PC-3 (cell line): ENCODE results near the gene MLLT3. TPM values are rescaled to one million over a fixed set of nuclear protein-coding genes. Genes with fewer than 3 reads are reported as not detected.

Source experiments
- ATAC-seq: fragments of 200-7000 bp; cut with Tn5 transposase; 2 replicates; pipeline ENCODE4 v1.9.1; 2020; ENCODE audit warnings: mild to moderate bottlenecking, moderate library complexity
- BruUV-seq: library from RNA; stranded (reverse); fragments of 400-500 nt; replicated peaks from 2 replicates; lab custom pipeline; 2021; lab: Mats Ljungman, UMichigan
- CTCF ChIA-PET: fragments of 300-600 bp; sonication (Branson Sonifier 250); formaldehyde crosslinking; loops from one replicate; lab custom pipeline; 2022; ENCODE audit warnings: antibody characterized with exemption; lab: Charles Lee
- POLR2A ChIA-PET: fragments of 300-600 bp; sonication (Branson Sonifier 250); formaldehyde crosslinking; loops from one replicate; lab custom pipeline; 2022; ENCODE audit warnings: antibody characterized with exemption; ENCODE audit not compliant: unreplicated experiment; lab: Charles Lee
- DNase-seq: peaks from one replicate; pipeline ENCODE4 v3.0.0-alpha.2; 2015
- H2AFZ ChIP-seq: fragments of 300-600 bp; sonication (generic); 2 replicates; pipeline ENCODE4 v1.6.0; 2016; ENCODE audit warnings: antibody characterized with exemption, low read length
- H3F3A ChIP-seq: fragments of 300-600 bp; sonication (generic); one replicate; pipeline ENCODE4 v1.6.0; 2017; ENCODE audit warnings: antibody characterized with exemption, low read length, control low read depth, mild to moderate bottlenecking; ENCODE audit not compliant: unreplicated experiment
- H3K27ac ChIP-seq: fragments of 300-600 bp; sonication (generic); 2 replicates; pipeline ENCODE4 v1.5.1; 2016; ENCODE audit warnings: mild to moderate bottlenecking, low read length
- H3K27me3 ChIP-seq: fragments of 300-600 bp; sonication (generic); 2 replicates; pipeline ENCODE4 v1.6.1; 2016; ENCODE audit warnings: low read length, mixed read lengths
- H3K36me3 ChIP-seq: fragments of 300-600 bp; sonication (generic); 2 replicates; pipeline ENCODE4 v1.6.1; 2016; ENCODE audit warnings: low read depth, mixed run types, low read length, mixed read lengths
- H3K4me1 ChIP-seq: fragments of 300-600 bp; sonication (generic); 2 replicates; pipeline ENCODE4 v1.5.1; 2016; ENCODE audit warnings: low read length; ENCODE audit not compliant: insufficient read depth
- H3K4me2 ChIP-seq: fragments of 300-600 bp; sonication (generic); 2 replicates; pipeline ENCODE4 v1.6.0; 2016; ENCODE audit warnings: low read length
- H3K4me3 ChIP-seq: fragments of 300-600 bp; sonication (generic); 2 replicates; pipeline ENCODE4 v1.5.1; 2016; ENCODE audit warnings: mild to moderate bottlenecking, low read length, mixed read lengths
- H3K79me2 ChIP-seq: fragments of 300-600 bp; sonication (generic); 2 replicates; pipeline ENCODE4 v1.6.1; 2017; ENCODE audit warnings: low read length, mixed read lengths
- H3K9ac ChIP-seq: fragments of 300-600 bp; sonication (generic); 2 replicates; pipeline ENCODE4 v1.6.0; 2016; ENCODE audit warnings: mild to moderate bottlenecking, low read length
- H3K9me2 ChIP-seq: fragments of 300-600 bp; sonication (generic); replicated peaks from 2 replicates; pipeline ENCODE4 v1.6.1; 2016; ENCODE audit warnings: mixed run types, low read length, mixed read lengths
- H3K9me3 ChIP-seq: fragments of 300-600 bp; sonication (generic); 2 replicates; pipeline ENCODE4 v1.6.1; 2016; ENCODE audit warnings: low read length, mixed read lengths
- H4K20me1 ChIP-seq: fragments of 300-600 bp; sonication (generic); 2 replicates; pipeline ENCODE4 v1.6.1; 2016; ENCODE audit warnings: low read length, mixed read lengths
- CTCF ChIP-seq: fragments of 300-600 bp; sonication (generic); conservative IDR thresholded peaks from 2 replicates; pipeline ENCODE4 v1.5.1; 2017; ENCODE audit warnings: antibody characterized with exemption, low read depth, mild to moderate bottlenecking, low read length
- EZH2 ChIP-seq: fragments of 300-600 bp; sonication (generic); IDR thresholded peaks from one replicate; pipeline ENCODE4 v1.6.1; 2017; ENCODE audit warnings: antibody characterized with exemption, mild to moderate bottlenecking, low read length; ENCODE audit not compliant: unreplicated experiment
- EZH2phosphoT487 ChIP-seq: fragments of 300-600 bp; sonication (generic); IDR thresholded peaks from 2 replicates; pipeline ENCODE4 v1.6.1; 2018; ENCODE audit warnings: mild to moderate bottlenecking, antibody characterized with exemption, low read length, borderline replicate concordance
- intact Hi-C: fragments of 100-400 bp; cut with micrococcal nuclease; formaldehyde crosslinking; loops from 2 replicates; pipeline ENCODE4 v1.9.0; 2023
- microRNA-seq: library from miRNA; unstranded; fragments of <30 nt; microRNA quantifications from one replicate; pipeline ENCODE4 v1.1.0, GENCODE V29; 2020; ENCODE audit not compliant: unreplicated experiment
- total RNA-seq: library from RNA; depleted of rRNA; stranded (reverse); fragments of >200 nt; gene quantifications from 2 replicates; pipeline ENCODE4 v1.2.3, GENCODE V29; 2014; rRNA removed

The MLLT3 gene
- total RNA-seq, 1 experiment from 2014 or later, result 7.1 TPM

- Histone ChIP-seq H3K9ac (no peak overlapping the region), H3K36me3 (no peaks in the 10 kb centered on the region), H3K4me3 (no peak overlapping the region), H3F3A (no peaks in the 10 kb centered on the region), H4K20me1 (no peaks in the 10 kb centered on the region), H3K4me1 (no peaks in the 10 kb centered on the region), H3K9me3 (no peaks in the 10 kb centered on the region), H3K27me3 (peaks cover 21% of the 10 kb centered on the region; the same call in 1 of the 2 replicates), H3K27ac (no peak overlapping the region), H3K4me2 (no peak overlapping the region), H2AFZ (no peak overlapping the region), H3K9me2 (no peaks in the 10 kb centered on the region), H3K79me2 (no peaks in the 10 kb centered on the region)
- ATAC-seq (no peak), DNase-seq (no peak)
- CTCF ChIA-PET, result no interaction called here
- intact Hi-C loops, result no loop called here
- no TSS peak for BruUV-seq
- POLR2A ChIA-PET, result no interaction called here
- TF ChIP-seq CTCF (no peak), EZH2phosphoT487 (no peak), EZH2 (no peak)
Observed at GRCh38 chr9:20294046-20294750, 328.1 kb downstream of the MLLT3 start.

- BruUV-seq, result no TSS peak
- no peaks in the 10 kb centered on the region for H3K36me3 ChIP-seq
- no peak overlapping the region for H2AFZ ChIP-seq
- ChIA-PET POLR2A (no interaction called here), CTCF (no interaction called here)
- no peaks in the 10 kb centered on the region for H3K4me1 ChIP-seq
- no peak overlapping the region for H3K4me3 ChIP-seq
- no peaks in the 10 kb centered on the region for H3F3A ChIP-seq
- ATAC-seq, result no peak
- no peaks in the 10 kb centered on the region for H4K20me1 ChIP-seq
- no peak for TF ChIP-seq CTCF
- no peak for TF ChIP-seq EZH2phosphoT487
- TF ChIP-seq EZH2, result no peak
- H3K4me2 ChIP-seq, result no peak overlapping the region
- no peaks in the 10 kb centered on the region for H3K79me2 ChIP-seq
- intact Hi-C loops, result no loop called here
- H3K27me3 ChIP-seq, result peaks cover 24% of the 10 kb centered on the region; the same call in 1 of the 2 replicates
- no peak for DNase-seq
- no peak overlapping the region for H3K9ac ChIP-seq
- no peak overlapping the region for H3K27ac ChIP-seq
- no peaks in the 10 kb centered on the region for H3K9me3 ChIP-seq
- no peaks in the 10 kb centered on the region for H3K9me2 ChIP-seq
Observed at GRCh38 chr9:20292002-20292401, 330.3 kb downstream of the MLLT3 start.

Small RNAs within 50 kb of the gene (microRNA-seq; reads per million reads assigned to microRNA genes)
- gene MIR4473 (2.0 reads per million), gene MIR4474 (not detected)

Other genes with a start within 250 kb of the MLLT3 start
- gene FOCAD, start 61.8 kb upstream of the MLLT3 start, total RNA-seq, result 35.1 and 38.4 TPM in 2 replicates